Neural progenitor cell (in vitro differentiated cells): Measurements from ENCODE around the gene OVOL2.

ENCODE experiments used
- EZH2 ChIP-seq: fragments of 200-600 bp; sonication (generic); IDR thresholded peaks from 2 replicates; pipeline ENCODE4 v1.6.1; 2017; ENCODE audit warnings: antibody characterized with exemption, mild to moderate bottlenecking, moderate library complexity
- EZH2phosphoT487 ChIP-seq: fragments of 200-600 bp; sonication (generic); IDR thresholded peaks from 2 replicates; pipeline ENCODE4 v1.6.1; 2017; ENCODE audit warnings: antibody characterized with exemption
- TF ChIP-seq, protein P1 (sequence below): fragments of 200-600 bp; sonication (generic); IDR thresholded peaks from 2 replicates; pipeline ENCODE4 v1.5.1; 2017; ENCODE audit warnings: antibody characterized with exemption, mild to moderate bottlenecking

DNA sequence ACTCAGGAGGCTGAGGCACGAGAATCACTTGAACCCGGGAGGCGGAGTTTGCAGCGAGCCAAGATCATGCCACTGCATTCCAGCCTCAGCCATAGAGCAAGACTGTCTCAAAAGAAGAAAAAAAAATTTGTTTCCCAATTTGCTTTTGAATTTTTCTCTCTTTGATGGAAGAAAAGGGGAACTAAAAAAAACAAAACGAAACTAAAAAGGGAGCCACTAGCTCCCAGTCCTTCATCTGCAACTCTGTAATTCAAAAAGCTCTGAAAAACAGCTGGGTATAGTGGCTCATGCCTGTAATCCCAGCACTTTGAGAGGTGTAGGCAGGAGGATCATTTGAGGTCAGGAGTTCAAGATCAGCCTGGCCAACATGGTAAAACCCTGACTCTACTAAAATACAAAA lies 9.5 kb downstream of the OVOL2 start:
- TF ChIP-seq, protein P1, sequence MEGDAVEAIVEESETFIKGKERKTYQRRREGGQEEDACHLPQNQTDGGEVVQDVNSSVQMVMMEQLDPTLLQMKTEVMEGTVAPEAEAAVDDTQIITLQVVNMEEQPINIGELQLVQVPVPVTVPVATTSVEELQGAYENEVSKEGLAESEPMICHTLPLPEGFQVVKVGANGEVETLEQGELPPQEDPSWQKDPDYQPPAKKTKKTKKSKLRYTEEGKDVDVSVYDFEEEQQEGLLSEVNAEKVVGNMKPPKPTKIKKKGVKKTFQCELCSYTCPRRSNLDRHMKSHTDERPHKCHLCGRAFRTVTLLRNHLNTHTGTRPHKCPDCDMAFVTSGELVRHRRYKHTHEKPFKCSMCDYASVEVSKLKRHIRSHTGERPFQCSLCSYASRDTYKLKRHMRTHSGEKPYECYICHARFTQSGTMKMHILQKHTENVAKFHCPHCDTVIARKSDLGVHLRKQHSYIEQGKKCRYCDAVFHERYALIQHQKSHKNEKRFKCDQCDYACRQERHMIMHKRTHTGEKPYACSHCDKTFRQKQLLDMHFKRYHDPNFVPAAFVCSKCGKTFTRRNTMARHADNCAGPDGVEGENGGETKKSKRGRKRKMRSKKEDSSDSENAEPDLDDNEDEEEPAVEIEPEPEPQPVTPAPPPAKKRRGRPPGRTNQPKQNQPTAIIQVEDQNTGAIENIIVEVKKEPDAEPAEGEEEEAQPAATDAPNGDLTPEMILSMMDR, result no peak
- no peak for TF ChIP-seq EZH2
- no peak for TF ChIP-seq EZH2phosphoT487
